ENCODE data around the gene CGNL1.

The CGNL1 gene

GRCh38 chr15:57504599-57504940 lies 128.3 kb downstream of the CGNL1 start:
- no peak for DNase-seq (ENCODE audit: low read depth in 1 of 2, low spot score in 1 of 2)
- Histone ChIP-seq H3K27ac (replicated peaks) (no peak overlapping the region), H3K4me3 (replicated peaks; ENCODE audit: insufficient read depth, low read length) (no peak overlapping the region), H3K27me3 (ENCODE audit: insufficient read depth, poor library complexity, severe bottlenecking) (no peaks in the 10 kb centered on the region)
- TF ChIP-seq GABPA (IDR thresholded peaks at IDR 0.05; ENCODE audit: low read depth): no peak
- TF ChIP-seq REST (IDR thresholded peaks at IDR 0.05; ENCODE audit: insufficient replicate concordance, low read depth): no peak
- TF ChIP-seq CTCF (IDR thresholded peaks at IDR 0.05; ENCODE audit: insufficient read depth, low read length): no peak
- no peak for TF ChIP-seq POLR2AphosphoS5 (IDR thresholded peaks at IDR 0.05; ENCODE audit: low read depth)
- TF ChIP-seq SPI1 (IDR thresholded peaks at IDR 0.05; ENCODE audit: borderline replicate concordance, low read depth): no peak

- no peak overlapping the region for H3K27ac ChIP-seq (replicated peaks)
- no peak overlapping the region for H3K4me3 ChIP-seq (replicated peaks; ENCODE audit: insufficient read depth, low read length)
- no peak for DNase-seq (ENCODE audit: low read depth in 1 of 2, low spot score in 1 of 2)
- no peak for TF ChIP-seq REST (IDR thresholded peaks at IDR 0.05; ENCODE audit: insufficient replicate concordance, low read depth)
- TF ChIP-seq CTCF (IDR thresholded peaks at IDR 0.05; ENCODE audit: insufficient read depth, low read length): no peak
- no peak for TF ChIP-seq POLR2AphosphoS5 (IDR thresholded peaks at IDR 0.05; ENCODE audit: low read depth)
- no peak for TF ChIP-seq GABPA (IDR thresholded peaks at IDR 0.05; ENCODE audit: low read depth)
- TF ChIP-seq SPI1 (IDR thresholded peaks at IDR 0.05; ENCODE audit: borderline replicate concordance, low read depth): no peak
- H3K27me3 ChIP-seq (ENCODE audit: insufficient read depth, poor library complexity, severe bottlenecking): no peaks in the 10 kb centered on the region
Observed at GRCh38 chr15:57505056-57505715, 128.9 kb downstream of the CGNL1 start.

GRCh38 chr15:57505949-57506391 lies 129.7 kb downstream of the CGNL1 start:
- no peak for DNase-seq (ENCODE audit: low read depth in 1 of 2, low spot score in 1 of 2)
- H3K27ac ChIP-seq (replicated peaks): no peak overlapping the region
- H3K27me3 ChIP-seq (ENCODE audit: insufficient read depth, poor library complexity, severe bottlenecking): no peaks in the 10 kb centered on the region
- H3K4me3 ChIP-seq (replicated peaks; ENCODE audit: insufficient read depth, low read length): no peak overlapping the region
- no peak for TF ChIP-seq CTCF (IDR thresholded peaks at IDR 0.05; ENCODE audit: insufficient read depth, low read length)
- no peak for TF ChIP-seq REST (IDR thresholded peaks at IDR 0.05; ENCODE audit: insufficient replicate concordance, low read depth)
- TF ChIP-seq GABPA (IDR thresholded peaks at IDR 0.05; ENCODE audit: low read depth): no peak
- TF ChIP-seq SPI1 (IDR thresholded peaks at IDR 0.05; ENCODE audit: borderline replicate concordance, low read depth): no peak
- TF ChIP-seq POLR2AphosphoS5 (IDR thresholded peaks at IDR 0.05; ENCODE audit: low read depth): no peak

All from HL-60 (cell line).